ENCODE data around the gene QKI. TPM values are rescaled to one million over a fixed set of nuclear protein-coding genes. Genes with fewer than 3 reads are reported as not detected.

The QKI gene
- total and polyA plus RNA-seq, 2 donors (not counting 3 experiments of a cell fraction or from before 2014, with no cell fraction given), result 178 to 232 TPM

GRCh38 chr6:163455552-163455951, 41.0 kb downstream of the QKI start:
- FAIRE-seq, result no peak
- H4K20me1 ChIP-seq (replicated peaks; ENCODE audit: control insufficient read depth, extremely low read depth, insufficient read depth, low read length), result peaks cover 31% of the 10 kb centered on the region
- H3K4me1 ChIP-seq (ENCODE audit: control insufficient read depth, extremely low read depth, insufficient read depth, low read length), result peaks cover 38% of the 10 kb centered on the region
- H2AFZ ChIP-seq (ENCODE audit: low read depth, low read length), result no peak overlapping the region
- no peak overlapping the region for H3K9ac ChIP-seq (replicated peaks; ENCODE audit: extremely low read depth, insufficient read depth, low read length)
- no TSS peak for BruUV-seq (replicated peaks)
- intact Hi-C loops (cut with micrococcal nuclease) (no loop called here), dilution Hi-C loops (cut with MboI; ENCODE audit: extremely low pct_ligation_motif_present, low sequenced_read_pairs) (no loop called here)
- POLR2A ChIA-PET, result no interaction called here
- H3K36me3 ChIP-seq (ENCODE audit: control insufficient read depth in 2 of 2, extremely low read depth in 1 of 2, insufficient read depth in 2 of 2, low read length in 2 of 2), result no peaks in the 10 kb centered on the region
- peaks cover 2% of the 10 kb centered on the region for H3K9me1 ChIP-seq (replicated peaks; ENCODE audit: control insufficient read depth, extremely low read depth, insufficient read depth, low read length)
- no peaks in the 10 kb centered on the region for H3K27me3 ChIP-seq (ENCODE audit: control insufficient read depth in 2 of 2, insufficient read depth in 2 of 2, low read length in 2 of 2)
- no peak for DNase-seq (ENCODE audit: low read depth, low spot score)
- H3K79me2 ChIP-seq (ENCODE audit: control insufficient read depth, insufficient read depth, low read length), result peaks cover 100% of the 10 kb centered on the region
- no peak overlapping the region for H3K4me3 ChIP-seq (replicated peaks in 1 of 3; ENCODE audit: insufficient read depth in 1 of 3, low read depth in 1 of 3, low read length in 3 of 3)
- CTCF ChIA-PET, result interaction anchor here (0.9 to 1.0 kb wide), 2 partner anchors 14 to 99 kb away, joined by 3 read pairs; no protein-coding TSS in a partner anchor
- H3K9me3 ChIP-seq (replicated peaks; ENCODE audit: control insufficient read depth, insufficient read depth, low read length), result no peaks in the 10 kb centered on the region
- H3K4me2 ChIP-seq (ENCODE audit: insufficient read depth, low read length), result no peak overlapping the region
- TF ChIP-seq POLR2A (IDR thresholded peaks at IDR 0.05; ENCODE audit: low read depth, low read length), result no peak
- no peak for TF ChIP-seq FOS (IDR thresholded peaks at IDR 0.05; ENCODE audit: borderline replicate concordance, insufficient read depth, low read length)
- TF ChIP-seq POLR2AphosphoS5 (IDR thresholded peaks at IDR 0.05; ENCODE audit: insufficient read depth, low read depth, low read length), result no peak
- TF ChIP-seq CTCF (IDR thresholded peaks at IDR 0.05; ENCODE audit: extremely low read depth in 1 of 2, insufficient read depth in 1 of 2, low read depth in 1 of 2, low read length in 2 of 2), result no peak
- TF ChIP-seq JUN (IDR thresholded peaks at IDR 0.05; ENCODE audit: borderline replicate concordance, insufficient read depth, insufficient read length, low read depth), result no peak
- no peak for TF ChIP-seq EZH2 (IDR thresholded peaks at IDR 0.05; ENCODE audit: borderline replicate concordance, low read depth, low read length, severe bottlenecking)
- TF ChIP-seq GATA2 (IDR thresholded peaks at IDR 0.05; ENCODE audit: insufficient read depth, insufficient read length, low read depth, low read length), result no peak
- TF ChIP-seq MYC (IDR thresholded peaks at IDR 0.05; ENCODE audit: low read depth, low read length), result no peak
- no peak for TF ChIP-seq MAX (IDR thresholded peaks at IDR 0.05; ENCODE audit: insufficient read depth, insufficient read length)
- no peak overlapping the region for H3K27ac ChIP-seq (ENCODE audit: insufficient read depth, low read depth, low read length)

Measured in endothelial cell of umbilical vein (primary cell).